IgD-negative memory B cell (primary cell): Measurements from ENCODE around the gene ERC2. TPM values are rescaled to one million over a fixed set of nuclear protein-coding genes. Genes with fewer than 3 reads are reported as not detected.

ENCODE experiments used
- H3K27ac Mint-ChIP-seq, 3 donors: one replicate each; pipeline ENCODE4 v1.8.0; 2020 to 2022; ENCODE audit warnings: mild to moderate bottlenecking in 3 of 3, mixed read lengths in 3 of 3, moderate library complexity in 1 of 3
- H3K27me3 Mint-ChIP-seq: one replicate; pipeline ENCODE4 v1.8.0; 2021; ENCODE audit warnings: mixed read lengths
- H3K36me3 Mint-ChIP-seq: one replicate; pipeline ENCODE4 v1.8.0; 2020; ENCODE audit warnings: mild to moderate bottlenecking, mixed read lengths
- H3K4me1 Mint-ChIP-seq, 3 donors: one replicate each; pipeline ENCODE4 v1.8.0; 2020 to 2022; ENCODE audit warnings: mixed read lengths in 3 of 3, mild to moderate bottlenecking in 1 of 3
- H3K4me3 Mint-ChIP-seq, 4 donors: one replicate each; pipeline ENCODE4 v1.8.0; 2020 to 2022; ENCODE audit warnings: mild to moderate bottlenecking in 4 of 4, mixed read lengths in 4 of 4, moderate library complexity in 3 of 4
- H3K9me3 Mint-ChIP-seq, 3 donors: one replicate each; pipeline ENCODE4 v1.8.0; 2020 to 2021; ENCODE audit warnings: mixed read lengths in 3 of 3, mild to moderate bottlenecking in 1 of 3
- polyA plus RNA-seq: library from polyadenylated mRNA; unstranded; fragments of 300-500 nt; fragmentation: Illumina TruSeq; gene quantifications from one replicate; pipeline ENCODE4 v1.2.3, GENCODE V29; 2021

Gene ERC2
- polyA plus RNA-seq, 1 donor from 2014 or later: not detected

DNA sequence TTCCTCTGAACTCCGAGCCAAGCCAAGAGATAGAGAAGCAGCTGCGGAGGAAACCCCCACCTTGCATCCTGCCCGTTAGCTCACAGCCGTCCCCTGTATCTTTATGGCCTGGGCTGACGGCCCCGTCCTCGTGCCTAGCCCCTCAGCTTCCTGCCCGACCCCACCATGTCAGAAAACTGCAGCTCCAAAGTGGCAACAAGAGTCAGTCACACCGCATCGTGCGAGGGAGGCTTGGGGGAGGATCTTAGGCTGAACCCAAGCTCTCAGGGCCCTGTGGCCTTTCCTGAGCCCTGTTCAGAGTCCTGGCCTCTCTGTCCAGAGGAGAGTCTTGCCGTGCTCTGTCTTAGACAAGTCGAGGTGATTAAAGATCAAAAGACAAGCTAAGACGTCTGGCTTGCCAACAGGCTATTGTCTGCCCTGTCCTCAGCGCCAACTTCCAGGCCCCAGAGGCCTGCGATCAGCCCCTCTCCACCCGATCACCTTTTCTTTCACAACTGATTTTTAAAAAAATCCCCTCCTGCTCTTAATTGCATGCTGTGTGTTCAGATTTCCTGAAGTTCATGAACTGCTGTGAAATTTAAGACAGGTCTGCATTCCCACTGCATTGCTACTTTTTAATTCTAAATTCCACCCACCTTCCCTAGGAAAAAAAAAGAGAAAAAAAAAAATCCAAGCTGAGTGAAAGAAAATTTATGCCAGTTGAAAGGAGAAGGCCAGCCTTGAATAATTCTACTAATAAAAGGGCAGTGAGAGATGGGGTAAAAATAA, 891.5 kb downstream of the ERC2 start:
- Mint-ChIP-seq H3K36me3 (no peaks in the 10 kb centered on the region), H3K9me3 (peaks cover 3 to 7% (median 5%) of the 10 kb centered on the region in 3 donors), H3K4me3 (no peak overlapping the region), H3K4me1 (no peaks in the 10 kb centered on the region), H3K27ac (no peak overlapping the region), H3K27me3 (peaks cover 4% of the 10 kb centered on the region)

DNA sequence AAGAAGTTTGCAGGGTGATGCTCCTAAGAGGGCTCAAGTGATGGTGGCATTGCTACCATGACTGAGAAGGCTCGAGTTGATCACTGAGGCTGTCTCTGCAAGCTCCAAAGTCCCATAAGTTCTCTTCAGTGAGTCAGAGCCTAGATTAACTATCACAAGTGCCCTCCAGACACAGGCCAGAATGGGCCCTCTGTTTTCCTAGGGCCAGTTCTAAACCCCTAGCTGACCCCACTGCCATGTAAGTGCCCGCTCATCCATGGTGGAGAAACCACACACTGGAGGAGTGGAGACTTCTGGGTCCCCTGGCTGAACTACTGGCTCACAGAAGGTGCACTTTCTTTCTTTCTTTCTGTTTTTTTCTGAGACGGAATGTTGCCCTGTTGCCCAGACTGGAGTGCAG, 893.6 kb downstream of the ERC2 start:
- H3K4me1 Mint-ChIP-seq: no peaks in the 10 kb centered on the region
- H3K27ac Mint-ChIP-seq: no peak overlapping the region
- peaks cover 3 to 5% (median 5%) of the 10 kb centered on the region in 3 donors for H3K9me3 Mint-ChIP-seq
- H3K27me3 Mint-ChIP-seq: peaks cover 4% of the 10 kb centered on the region
- no peak overlapping the region for H3K4me3 Mint-ChIP-seq
- no peaks in the 10 kb centered on the region for H3K36me3 Mint-ChIP-seq

DNA sequence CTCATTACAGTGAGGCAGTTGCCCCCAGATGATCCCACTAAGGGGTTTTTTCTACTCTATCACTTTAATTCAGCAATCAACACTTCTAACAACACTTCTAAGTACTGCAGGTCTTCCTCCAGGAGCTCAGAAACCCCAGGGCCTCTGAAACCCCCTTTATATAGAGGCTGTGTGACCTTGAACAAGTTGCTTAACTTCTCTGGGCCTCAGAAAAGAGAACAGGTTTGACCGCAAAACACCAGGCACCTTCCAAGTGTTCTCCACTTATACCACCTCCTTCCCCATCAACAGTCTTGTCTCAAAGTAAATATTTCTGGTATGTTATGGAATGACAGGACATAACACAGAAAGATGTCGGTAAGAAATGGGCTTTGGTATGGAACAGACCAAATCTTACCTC, 895.5 kb downstream of the ERC2 start:
- Mint-ChIP-seq H3K9me3 (peaks cover 0 to 3% (median 3%) of the 10 kb centered on the region in 3 donors), H3K4me3 (no peak overlapping the region), H3K4me1 (no peaks in the 10 kb centered on the region), H3K27ac (no peak overlapping the region), H3K36me3 (no peaks in the 10 kb centered on the region), H3K27me3 (no peaks in the 10 kb centered on the region)

DNA sequence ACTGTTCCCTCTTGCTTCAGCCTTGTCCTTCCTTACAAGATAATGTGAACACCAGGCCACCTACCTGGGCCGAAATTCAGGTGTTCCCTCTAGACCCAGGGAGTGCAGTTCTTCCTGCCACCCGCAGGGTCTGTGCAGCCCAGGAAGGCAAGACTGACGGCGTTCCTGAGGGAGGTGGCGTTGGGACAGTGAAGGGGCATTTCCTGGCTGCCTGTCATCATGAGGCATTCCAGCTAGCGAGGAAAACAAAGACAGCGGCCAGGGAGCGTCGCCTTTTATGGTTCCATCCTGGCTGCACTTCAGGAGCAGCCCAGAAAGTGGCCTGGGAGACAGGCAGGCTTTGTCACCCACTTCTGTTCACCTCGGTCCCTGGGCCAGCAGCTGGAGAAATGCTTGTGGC, 896.4 kb downstream of the ERC2 start:
- Mint-ChIP-seq H3K9me3 (peaks cover 0 to 3% (median 3%) of the 10 kb centered on the region in 3 donors), H3K27ac (no peak overlapping the region), H3K4me1 (no peaks in the 10 kb centered on the region), H3K27me3 (peaks cover 2% of the 10 kb centered on the region), H3K36me3 (no peaks in the 10 kb centered on the region), H3K4me3 (no peak overlapping the region)

DNA sequence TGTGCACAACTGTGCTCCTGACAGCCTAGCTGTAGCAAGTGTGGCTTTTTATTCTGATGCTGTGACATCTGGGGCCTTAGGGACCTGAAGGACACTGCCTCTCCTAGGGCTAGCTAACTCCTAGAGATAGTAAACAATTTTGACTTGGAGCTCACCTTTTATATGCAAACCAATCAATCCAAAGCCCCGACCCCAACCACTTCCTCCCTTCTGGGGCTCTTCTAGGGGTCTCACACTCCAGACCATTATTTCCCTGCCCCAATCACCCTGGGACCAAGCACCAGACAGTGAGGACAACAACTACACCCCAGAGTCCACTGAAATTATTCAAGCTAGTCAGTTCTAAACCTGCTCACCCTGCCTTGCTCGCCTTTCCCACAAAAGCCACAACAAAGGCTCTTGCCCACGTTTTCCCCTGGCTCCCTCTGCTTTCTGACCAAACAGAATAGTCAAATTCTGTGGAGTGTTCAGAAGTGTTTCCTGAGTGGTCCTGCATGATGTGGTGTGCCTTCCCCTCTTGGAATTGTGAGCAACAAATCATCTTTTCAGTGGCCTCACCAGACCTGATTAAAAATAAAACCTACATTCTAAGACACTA, 897.0 kb downstream of the ERC2 start:
- no peaks in the 10 kb centered on the region for H3K36me3 Mint-ChIP-seq
- no peak overlapping the region for H3K27ac Mint-ChIP-seq
- H3K4me3 Mint-ChIP-seq: no peak overlapping the region
- H3K4me1 Mint-ChIP-seq: no peaks in the 10 kb centered on the region
- peaks cover 0 to 3% (median 3%) of the 10 kb centered on the region in 3 donors for H3K9me3 Mint-ChIP-seq
- H3K27me3 Mint-ChIP-seq: peaks cover 2% of the 10 kb centered on the region

DNA sequence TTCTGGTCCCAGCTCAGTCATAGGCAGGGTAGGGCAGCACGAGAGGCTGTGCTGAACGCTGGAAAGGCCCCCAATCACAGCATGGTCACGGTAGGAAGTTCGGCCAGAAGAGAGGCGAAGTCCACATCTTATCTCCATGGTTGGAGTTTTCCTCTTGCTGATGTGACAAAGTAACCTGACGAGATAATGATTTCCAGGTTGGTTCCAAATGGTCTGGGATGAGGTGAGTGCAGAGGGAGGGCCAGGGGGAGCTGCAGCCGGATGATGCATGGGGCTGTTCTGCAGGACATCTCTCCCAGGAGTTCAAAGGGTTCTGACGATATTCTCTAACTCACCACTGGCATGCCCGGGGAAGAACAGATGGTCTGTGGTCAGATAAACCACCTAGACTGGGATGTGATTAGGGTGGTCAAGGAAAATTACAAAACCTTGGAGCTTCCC, 898.0 kb downstream of the ERC2 start:
- Mint-ChIP-seq H3K4me3 (no peak overlapping the region), H3K4me1 (no peaks in the 10 kb centered on the region), H3K9me3 (peaks cover 0 to 3% (median 3%) of the 10 kb centered on the region in 3 donors), H3K27me3 (peaks cover 2% of the 10 kb centered on the region), H3K36me3 (no peaks in the 10 kb centered on the region), H3K27ac (no peak overlapping the region)

DNA sequence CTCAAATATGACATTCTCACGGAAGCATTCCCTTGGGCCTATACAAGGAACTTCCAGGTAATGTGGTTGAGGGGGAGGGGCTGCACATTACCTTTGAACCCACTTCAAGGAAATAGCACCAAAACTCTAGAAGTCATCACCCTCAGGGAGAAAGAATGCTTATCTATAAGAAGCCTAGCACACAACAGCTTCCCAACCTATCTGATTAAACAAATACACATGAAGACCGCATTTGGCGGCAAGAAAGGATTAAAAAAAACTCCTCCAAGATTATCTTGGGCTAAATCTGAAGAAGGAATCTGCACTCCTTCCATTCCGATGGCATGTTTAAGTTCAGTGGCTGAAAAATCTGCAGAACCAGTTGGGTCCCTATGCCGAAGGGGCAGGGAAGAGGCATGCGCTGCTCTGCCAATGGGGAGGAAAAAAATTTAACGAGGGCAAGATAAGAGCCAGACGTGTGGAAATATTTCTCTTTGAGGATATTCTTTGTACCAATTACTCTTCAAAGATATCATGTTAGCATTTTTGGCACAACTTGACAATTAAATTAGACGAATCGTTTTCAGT, 899.2 kb downstream of the ERC2 start:
- no peak overlapping the region for H3K27ac Mint-ChIP-seq
- H3K9me3 Mint-ChIP-seq: peaks cover 0 to 3% (median 3%) of the 10 kb centered on the region in 3 donors

DNA sequence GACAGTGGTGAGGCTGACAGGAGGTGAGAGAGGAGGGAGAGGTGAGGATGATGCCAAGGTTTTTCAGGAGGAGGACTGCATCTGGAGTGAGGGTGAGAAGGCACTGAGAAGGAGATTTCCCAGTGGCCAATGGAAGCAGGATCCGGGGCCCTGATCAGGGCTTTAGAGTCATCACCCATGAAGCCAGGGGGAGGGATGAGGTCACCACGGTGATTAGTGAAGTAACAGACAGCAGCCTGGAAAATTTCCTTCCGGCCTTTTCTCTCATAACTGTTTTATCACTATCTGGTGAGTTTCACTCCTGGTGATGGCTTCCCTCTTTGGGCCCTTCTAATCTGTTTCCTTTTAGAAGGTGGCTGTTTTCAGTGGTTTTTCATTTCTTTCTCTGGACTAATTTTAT, 900.7 kb downstream of the ERC2 start:
- H3K4me1 Mint-ChIP-seq: no peaks in the 10 kb centered on the region
- no peak overlapping the region for H3K4me3 Mint-ChIP-seq
- peaks cover 2% of the 10 kb centered on the region for H3K27me3 Mint-ChIP-seq

More for the DNA sequence above, 899.2 kb downstream of the ERC2 start:
- Mint-ChIP-seq H3K27me3 (peaks cover 2% of the 10 kb centered on the region), H3K4me1 (no peaks in the 10 kb centered on the region), H3K36me3 (no peaks in the 10 kb centered on the region), H3K4me3 (no peak overlapping the region)

DNA sequence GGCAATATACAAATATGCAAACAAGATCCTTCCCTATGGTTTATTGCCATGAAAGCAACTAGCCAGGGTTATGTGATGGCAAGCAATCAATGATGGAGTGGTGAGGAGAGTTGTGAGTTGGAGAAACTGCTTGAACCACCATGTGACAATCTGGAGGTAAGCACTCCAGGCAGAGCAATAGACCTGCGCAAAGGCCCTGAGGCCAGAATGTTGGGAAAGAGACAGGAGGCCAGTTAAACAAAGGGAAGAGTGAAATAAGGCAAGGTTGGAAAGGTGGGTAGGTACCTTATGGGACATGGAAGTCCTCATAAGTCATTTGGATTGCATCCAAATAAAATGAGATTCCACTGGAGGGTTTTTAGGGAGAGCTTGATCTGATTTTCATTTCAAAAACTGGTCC, 901.1 kb downstream of the ERC2 start:
- H3K4me3 Mint-ChIP-seq: peak overlapping the region in 1 of 4 donors; percentile 40
- no peaks in the 10 kb centered on the region for H3K36me3 Mint-ChIP-seq
- H3K27me3 Mint-ChIP-seq: peaks cover 2% of the 10 kb centered on the region
- no peak overlapping the region for H3K27ac Mint-ChIP-seq
- peaks cover 0 to 3% (median 0%) of the 10 kb centered on the region in 3 donors for H3K9me3 Mint-ChIP-seq
- H3K4me1 Mint-ChIP-seq: no peaks in the 10 kb centered on the region

More for the DNA sequence above, 900.7 kb downstream of the ERC2 start:
- no peaks in the 10 kb centered on the region for H3K36me3 Mint-ChIP-seq
- H3K9me3 Mint-ChIP-seq: peaks cover 0 to 3% (median 0%) of the 10 kb centered on the region in 3 donors
- no peak overlapping the region for H3K27ac Mint-ChIP-seq

DNA sequence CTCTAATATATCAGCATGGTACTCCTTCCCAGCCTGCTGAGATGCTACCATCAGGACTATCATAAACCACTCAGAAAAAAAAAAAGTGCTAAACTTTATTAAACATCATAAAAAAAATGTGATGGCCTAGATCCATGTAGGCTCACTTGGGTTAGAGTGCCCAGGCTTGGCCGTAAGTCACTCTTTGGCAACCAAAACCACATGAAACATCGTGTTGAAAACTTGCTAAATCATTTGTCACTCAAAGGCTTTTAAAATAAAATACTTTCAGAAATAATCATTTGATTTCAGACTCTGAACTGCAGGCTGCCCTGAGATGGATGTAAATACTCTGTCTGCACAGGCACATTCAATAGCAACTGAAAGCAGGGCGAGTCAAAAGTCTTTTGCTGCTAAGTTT, 902.7 kb downstream of the ERC2 start:
- peaks cover 2% of the 10 kb centered on the region for H3K27me3 Mint-ChIP-seq
- no peaks in the 10 kb centered on the region for H3K4me1 Mint-ChIP-seq
- H3K9me3 Mint-ChIP-seq: peaks cover 0 to 2% (median 0%) of the 10 kb centered on the region in 3 donors
- no peaks in the 10 kb centered on the region for H3K36me3 Mint-ChIP-seq
- H3K4me3 Mint-ChIP-seq: no peak overlapping the region
- no peak overlapping the region for H3K27ac Mint-ChIP-seq

DNA sequence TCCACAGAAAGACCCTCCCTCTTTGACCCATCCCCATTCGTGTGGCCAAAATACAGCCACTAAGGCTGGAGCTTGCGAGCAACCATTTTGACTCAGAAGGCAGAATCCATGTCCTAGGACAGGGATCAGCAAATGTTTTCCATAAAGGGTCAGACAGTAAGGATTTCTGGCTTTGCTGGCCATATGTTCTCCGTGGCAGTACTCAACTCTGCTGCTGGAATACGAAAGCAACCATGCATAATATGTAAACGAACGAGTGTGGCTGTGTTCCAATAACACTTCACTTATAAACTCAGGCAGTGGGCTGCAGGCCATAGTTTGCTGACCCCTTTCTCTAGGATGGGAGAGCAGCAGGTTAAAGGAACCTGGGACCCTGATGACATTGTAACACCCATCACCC, 903.5 kb downstream of the ERC2 start:
- Mint-ChIP-seq H3K4me1 (no peaks in the 10 kb centered on the region), H3K27ac (no peak overlapping the region), H3K27me3 (peaks cover 2% of the 10 kb centered on the region), H3K4me3 (no peak overlapping the region), H3K36me3 (no peaks in the 10 kb centered on the region), H3K9me3 (no peaks in the 10 kb centered on the region)

DNA sequence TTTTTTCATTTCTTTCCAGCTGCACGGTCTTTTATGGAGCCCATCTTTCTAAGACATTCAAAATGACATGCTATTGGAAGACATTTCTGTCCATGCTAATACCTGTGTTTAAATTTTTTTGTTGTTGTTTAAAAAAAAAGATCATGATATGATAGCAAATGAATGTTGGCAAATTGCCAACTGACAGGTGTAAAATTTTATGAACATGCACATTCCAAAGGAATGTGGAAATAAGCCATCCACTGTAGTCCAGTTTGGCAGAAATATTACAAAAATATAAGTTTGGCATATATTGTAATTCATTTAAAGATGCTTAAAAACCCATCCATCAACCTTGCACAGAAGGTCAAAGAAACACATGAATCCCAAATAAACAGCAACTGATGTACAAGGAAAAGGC, 905.6 kb downstream of the ERC2 start:
- H3K27ac Mint-ChIP-seq: peak overlapping the region in 1 of 3 donors; percentile 26
- H3K27me3 Mint-ChIP-seq: peaks cover 2% of the 10 kb centered on the region
- no peak overlapping the region for H3K4me3 Mint-ChIP-seq
- no peaks in the 10 kb centered on the region for H3K36me3 Mint-ChIP-seq
- no peaks in the 10 kb centered on the region for H3K4me1 Mint-ChIP-seq
- H3K9me3 Mint-ChIP-seq: no peaks in the 10 kb centered on the region

DNA sequence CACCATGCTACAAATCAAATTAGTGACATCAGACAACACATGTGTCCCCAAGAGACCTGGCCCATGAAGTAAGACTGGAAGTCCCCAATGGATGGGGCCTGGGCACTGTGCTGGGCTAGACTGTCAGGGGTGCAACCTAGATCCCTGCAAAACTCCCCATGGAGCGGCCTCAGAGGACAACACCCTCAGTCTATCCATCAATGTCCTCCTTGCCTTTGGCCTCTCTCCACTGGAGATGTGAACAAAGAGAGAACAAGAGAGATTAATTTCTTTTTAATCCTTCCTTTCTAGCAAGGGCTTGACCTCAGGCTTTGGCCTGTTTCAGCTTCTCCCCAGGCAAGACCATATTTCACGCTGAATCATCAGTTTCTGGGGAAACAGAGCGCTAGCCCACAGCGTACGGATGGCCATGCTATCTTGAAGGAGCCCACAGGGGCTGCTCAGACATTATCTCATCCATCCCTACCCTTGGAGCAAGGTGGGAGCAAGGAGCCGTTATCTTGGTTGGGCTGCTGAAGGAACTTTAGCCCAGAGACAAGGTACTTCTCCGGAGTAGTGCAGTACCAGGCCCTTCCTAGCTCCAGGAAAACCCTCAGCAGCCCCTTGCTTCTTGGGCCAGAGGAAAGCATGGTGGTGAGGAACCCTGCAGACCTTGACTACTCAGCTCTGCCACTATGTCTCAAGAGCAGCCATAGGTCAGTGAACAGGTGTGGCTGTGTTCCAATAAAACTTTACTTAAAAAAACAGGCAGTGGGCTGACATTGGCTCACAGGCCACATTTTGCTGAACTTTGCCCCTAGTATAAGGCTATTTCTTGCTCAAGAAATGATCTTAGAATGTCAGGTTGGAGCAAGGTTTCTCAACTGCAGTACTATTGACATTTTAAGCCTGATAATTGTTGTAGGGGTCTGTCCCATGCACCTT, 908.5 kb downstream of the ERC2 start:
- Mint-ChIP-seq H3K9me3 (no peaks in the 10 kb centered on the region), H3K4me3 (no peak overlapping the region), H3K27me3 (no peaks in the 10 kb centered on the region), H3K4me1 (no peaks in the 10 kb centered on the region), H3K36me3 (no peaks in the 10 kb centered on the region), H3K27ac (no peak overlapping the region)

DNA sequence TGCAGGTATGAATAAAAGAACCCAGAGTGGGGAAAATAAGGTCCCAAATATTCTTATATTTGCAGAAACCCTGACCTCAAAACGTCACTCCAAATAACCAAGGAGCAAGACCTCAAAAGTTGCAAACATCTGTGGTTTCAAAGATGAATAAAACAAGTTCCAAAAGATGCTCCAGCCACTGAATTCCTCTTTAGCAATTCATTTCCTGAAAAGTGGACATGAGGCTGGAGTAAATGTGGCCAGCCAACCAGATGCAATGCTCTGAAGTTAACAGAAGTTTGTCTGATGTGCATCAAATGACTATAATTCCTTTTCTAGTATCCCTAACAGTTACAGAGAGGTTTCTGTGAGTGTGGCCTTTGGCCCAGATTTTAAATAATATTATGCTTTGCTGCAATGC, 910.0 kb downstream of the ERC2 start:
- no peak overlapping the region for H3K4me3 Mint-ChIP-seq
- H3K36me3 Mint-ChIP-seq: no peaks in the 10 kb centered on the region
- H3K9me3 Mint-ChIP-seq: no peaks in the 10 kb centered on the region
- H3K27me3 Mint-ChIP-seq: no peaks in the 10 kb centered on the region
- H3K4me1 Mint-ChIP-seq: no peaks in the 10 kb centered on the region
- H3K27ac Mint-ChIP-seq: no peak overlapping the region

DNA sequence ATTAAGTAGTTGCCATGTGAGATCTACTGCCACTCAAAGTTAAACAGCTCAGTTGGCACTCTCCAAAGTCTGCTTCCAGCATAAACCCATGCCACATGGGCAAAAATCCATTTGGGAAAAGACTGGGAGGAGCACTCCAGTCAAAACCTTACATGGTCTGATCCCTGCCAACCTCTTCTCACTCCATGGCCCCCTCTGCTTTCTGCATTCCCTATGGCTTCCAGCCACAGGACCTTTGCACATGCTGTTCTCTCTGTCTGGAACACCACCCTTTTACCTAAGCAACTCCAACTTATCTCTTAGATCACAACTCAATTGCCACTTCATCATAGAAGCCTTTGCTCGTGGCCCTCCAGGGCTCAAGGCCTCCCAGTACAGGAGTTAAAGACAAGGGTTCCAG, 910.7 kb downstream of the ERC2 start:
- Mint-ChIP-seq H3K27me3 (no peaks in the 10 kb centered on the region), H3K4me3 (no peak overlapping the region), H3K4me1 (no peaks in the 10 kb centered on the region), H3K27ac (no peak overlapping the region), H3K9me3 (no peaks in the 10 kb centered on the region), H3K36me3 (no peaks in the 10 kb centered on the region)
